WERI-Rb-1 (cell line): ENCODE measurements around the gene MRPL55.

Experiments
- DNase-seq: peaks from one replicate; pipeline ENCODE4 v3.0.0-alpha.2; 2020
- H3K27ac ChIP-seq: fragments of 250-450 bp; sonication (Bioruptor Pico); 2 replicates; pipeline ENCODE4 v1.5.1; 2020; ENCODE audit warnings: mild to moderate bottlenecking, moderate library complexity
- H3K27me3 ChIP-seq: fragments of 250-450 bp; sonication (Bioruptor Pico); 2 replicates; pipeline ENCODE4 v1.5.1; 2021; ENCODE audit warnings: mild to moderate bottlenecking, low read depth, moderate library complexity; ENCODE audit not compliant: insufficient read depth, severe bottlenecking
- H3K36me3 ChIP-seq: fragments of 250-450 bp; sonication (Bioruptor Pico); 2 replicates; pipeline ENCODE4 v1.5.1; 2020; ENCODE audit warnings: mild to moderate bottlenecking, moderate library complexity
- H3K4me3 ChIP-seq: 2 replicates; pipeline ENCODE4 v1.5.1; 2011; ENCODE audit warnings: low read depth, mild to moderate bottlenecking, control low read depth, low read length
- H3K9me3 ChIP-seq: fragments of 250-450 bp; sonication (Bioruptor Pico); 2 replicates; pipeline ENCODE4 v1.5.1; 2021; ENCODE audit warnings: mild to moderate bottlenecking, moderate library complexity; ENCODE audit not compliant: severe bottlenecking
- CTCF ChIP-seq: IDR thresholded peaks from 2 replicates; pipeline ENCODE4 v1.5.1; 2011; ENCODE audit warnings: low read depth, mild to moderate bottlenecking, control low read depth, inconsistent platforms, low read length

Gene MRPL55

GRCh38 chr1:228079601-228080263 is 29.4 kb downstream of the MRPL55 start:
- Histone ChIP-seq H3K4me3 (no peak overlapping the region), H3K36me3 (peaks cover 3% of the 10 kb centered on the region), H3K27me3 (no peaks in the 10 kb centered on the region), H3K9me3 (no peaks in the 10 kb centered on the region), H3K27ac (no peak overlapping the region)
- DNase-seq: no peak
- TF ChIP-seq CTCF: no peak

GRCh38 chr1:228079013-228079412 is 30.1 kb downstream of the MRPL55 start:
- DNase-seq: no peak
- Histone ChIP-seq H3K36me3 (peaks cover 3% of the 10 kb centered on the region; the same call in 1 of the 2 replicates), H3K27ac (no peak overlapping the region), H3K27me3 (no peaks in the 10 kb centered on the region), H3K4me3 (no peak overlapping the region), H3K9me3 (no peaks in the 10 kb centered on the region)
- TF ChIP-seq CTCF: no peak

- Histone ChIP-seq H3K9me3 (no peaks in the 10 kb centered on the region), H3K4me3 (no peak overlapping the region), H3K27ac (no peak overlapping the region), H3K36me3 (no peaks in the 10 kb centered on the region), H3K27me3 (no peaks in the 10 kb centered on the region)
- no peak for TF ChIP-seq CTCF
- DNase-seq: no peak
Measured at GRCh38 chr1:228077565-228078330, 31.4 kb downstream of the MRPL55 start.

GRCh38 chr1:228076796-228077430 is 32.2 kb downstream of the MRPL55 start:
- Histone ChIP-seq H3K36me3 (no peaks in the 10 kb centered on the region), H3K27me3 (no peaks in the 10 kb centered on the region), H3K9me3 (no peaks in the 10 kb centered on the region), H3K27ac (no peak overlapping the region), H3K4me3 (no peak overlapping the region)
- DNase-seq: no peak
- no peak for TF ChIP-seq CTCF

- H3K9me3 ChIP-seq: no peaks in the 10 kb centered on the region
- no peak for DNase-seq
- no peak overlapping the region for H3K27ac ChIP-seq
- H3K4me3 ChIP-seq: no peak overlapping the region
- TF ChIP-seq CTCF: no peak
- no peaks in the 10 kb centered on the region for H3K36me3 ChIP-seq
- H3K27me3 ChIP-seq: no peaks in the 10 kb centered on the region
Measured at GRCh38 chr1:228075801-228076271, 33.3 kb downstream of the MRPL55 start.
